ENCODE measurements around the gene SUMF1.

- TF ChIP-seq TAF1 (IDR thresholded peaks at IDR 0.05; ENCODE audit: borderline replicate concordance, insufficient read depth, low read length) (no peak), POLR2AphosphoS5 (IDR thresholded peaks at IDR 0.05; ENCODE audit: low read depth, low read length) (no peak)
- TF ChIP-seq, protein P1, sequence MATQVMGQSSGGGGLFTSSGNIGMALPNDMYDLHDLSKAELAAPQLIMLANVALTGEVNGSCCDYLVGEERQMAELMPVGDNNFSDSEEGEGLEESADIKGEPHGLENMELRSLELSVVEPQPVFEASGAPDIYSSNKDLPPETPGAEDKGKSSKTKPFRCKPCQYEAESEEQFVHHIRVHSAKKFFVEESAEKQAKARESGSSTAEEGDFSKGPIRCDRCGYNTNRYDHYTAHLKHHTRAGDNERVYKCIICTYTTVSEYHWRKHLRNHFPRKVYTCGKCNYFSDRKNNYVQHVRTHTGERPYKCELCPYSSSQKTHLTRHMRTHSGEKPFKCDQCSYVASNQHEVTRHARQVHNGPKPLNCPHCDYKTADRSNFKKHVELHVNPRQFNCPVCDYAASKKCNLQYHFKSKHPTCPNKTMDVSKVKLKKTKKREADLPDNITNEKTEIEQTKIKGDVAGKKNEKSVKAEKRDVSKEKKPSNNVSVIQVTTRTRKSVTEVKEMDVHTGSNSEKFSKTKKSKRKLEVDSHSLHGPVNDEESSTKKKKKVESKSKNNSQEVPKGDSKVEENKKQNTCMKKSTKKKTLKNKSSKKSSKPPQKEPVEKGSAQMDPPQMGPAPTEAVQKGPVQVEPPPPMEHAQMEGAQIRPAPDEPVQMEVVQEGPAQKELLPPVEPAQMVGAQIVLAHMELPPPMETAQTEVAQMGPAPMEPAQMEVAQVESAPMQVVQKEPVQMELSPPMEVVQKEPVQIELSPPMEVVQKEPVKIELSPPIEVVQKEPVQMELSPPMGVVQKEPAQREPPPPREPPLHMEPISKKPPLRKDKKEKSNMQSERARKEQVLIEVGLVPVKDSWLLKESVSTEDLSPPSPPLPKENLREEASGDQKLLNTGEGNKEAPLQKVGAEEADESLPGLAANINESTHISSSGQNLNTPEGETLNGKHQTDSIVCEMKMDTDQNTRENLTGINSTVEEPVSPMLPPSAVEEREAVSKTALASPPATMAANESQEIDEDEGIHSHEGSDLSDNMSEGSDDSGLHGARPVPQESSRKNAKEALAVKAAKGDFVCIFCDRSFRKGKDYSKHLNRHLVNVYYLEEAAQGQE (IDR thresholded peaks at IDR 0.05; ENCODE audit: insufficient read depth in 1 of 2, low read depth in 2 of 2, low read length in 2 of 2): no peak
Observed at GRCh38 chr3:4504340-4505261, 37.5 kb upstream of the SUMF1 start.

All from PFSK-1 (cell line).